ENCODE data around the gene PCK1. TPM values are rescaled to one million over a fixed set of nuclear protein-coding genes. Genes with fewer than 3 reads are reported as not detected.

The PCK1 gene
- total and polyA plus RNA-seq, 2 of the 13 experiments (the other 11 are each of a cell fraction or from before 2014, with no cell fraction given): 6.5 to 12.6 TPM

GRCh38 chr20:57582432-57583288 is 21.8 kb downstream of the PCK1 start (continued):
- TF ChIP-seq ZBED4 (CRISPR knock-in tag; IDR thresholded peaks at IDR 0.05; ENCODE audit: borderline replicate concordance) (peak; percentile 24; the same call in 1 of the 2 replicates), NONO (IDR thresholded peaks at IDR 0.05) (no peak), NONO (CRISPR knock-in tag; conservative IDR thresholded peaks at IDR 0.05) (0 out of 2 replicates have a peak, but pooled peaks have one; percentile 62), PHF21A (CRISPR knock-in tag; IDR thresholded peaks at IDR 0.05) (peak; percentile 45; the same call in 1 of the 2 replicates), TFAP4 (IDR thresholded peaks at IDR 0.05; ENCODE audit: borderline replicate concordance, low read depth) (0 out of 2 replicates have a peak, but pooled peaks have one; percentile 39), ZNF414 (CRISPR knock-in tag; IDR thresholded peaks at IDR 0.05) (no peak), MXD3 (CRISPR knock-in tag; IDR thresholded peaks at IDR 0.05) (no peak), ESRRA (CRISPR knock-in tag; IDR thresholded peaks at IDR 0.05; ENCODE audit: low read depth) (0 out of 2 replicates have a peak, but pooled peaks have one; percentile 42), HNRNPUL1 (IDR thresholded peaks at IDR 0.05; ENCODE audit: low read depth, low read length) (no peak), RXRB (CRISPR knock-in tag; IDR thresholded peaks at IDR 0.05; ENCODE audit: borderline replicate concordance) (peak; percentile 48; the same call in 1 of the 2 replicates), MAF1 (CRISPR knock-in tag; IDR thresholded peaks at IDR 0.05; ENCODE audit: borderline replicate concordance) (no peak), SNAPC2 (CRISPR knock-in tag; IDR thresholded peaks at IDR 0.05) (no peak), ARID4A (CRISPR knock-in tag; IDR thresholded peaks at IDR 0.05; ENCODE audit: borderline replicate concordance) (peak; percentile 28; the same call in 1 of the 2 replicates), MED1 (CRISPR knock-in tag; IDR thresholded peaks at IDR 0.05) (0 out of 2 replicates have a peak, but pooled peaks have one; percentile 45), ZNF136 (CRISPR knock-in tag; IDR thresholded peaks at IDR 0.05; ENCODE audit: low read depth) (no peak)
